ENCODE data around the gene ADAMTS9. TPM values are rescaled to one million over a fixed set of nuclear protein-coding genes. Genes with fewer than 3 reads are reported as not detected.

The ADAMTS9 gene
- total RNA-seq, 1 donor from 2014 or later: 53.6 TPM

GRCh38 chr3:64631951-64632350, 55.8 kb downstream of the ADAMTS9 start:
- DNase-seq (ENCODE audit: low spot score): no peak
- intact Hi-C loops (cut with DNase I): no loop called here

DNA sequence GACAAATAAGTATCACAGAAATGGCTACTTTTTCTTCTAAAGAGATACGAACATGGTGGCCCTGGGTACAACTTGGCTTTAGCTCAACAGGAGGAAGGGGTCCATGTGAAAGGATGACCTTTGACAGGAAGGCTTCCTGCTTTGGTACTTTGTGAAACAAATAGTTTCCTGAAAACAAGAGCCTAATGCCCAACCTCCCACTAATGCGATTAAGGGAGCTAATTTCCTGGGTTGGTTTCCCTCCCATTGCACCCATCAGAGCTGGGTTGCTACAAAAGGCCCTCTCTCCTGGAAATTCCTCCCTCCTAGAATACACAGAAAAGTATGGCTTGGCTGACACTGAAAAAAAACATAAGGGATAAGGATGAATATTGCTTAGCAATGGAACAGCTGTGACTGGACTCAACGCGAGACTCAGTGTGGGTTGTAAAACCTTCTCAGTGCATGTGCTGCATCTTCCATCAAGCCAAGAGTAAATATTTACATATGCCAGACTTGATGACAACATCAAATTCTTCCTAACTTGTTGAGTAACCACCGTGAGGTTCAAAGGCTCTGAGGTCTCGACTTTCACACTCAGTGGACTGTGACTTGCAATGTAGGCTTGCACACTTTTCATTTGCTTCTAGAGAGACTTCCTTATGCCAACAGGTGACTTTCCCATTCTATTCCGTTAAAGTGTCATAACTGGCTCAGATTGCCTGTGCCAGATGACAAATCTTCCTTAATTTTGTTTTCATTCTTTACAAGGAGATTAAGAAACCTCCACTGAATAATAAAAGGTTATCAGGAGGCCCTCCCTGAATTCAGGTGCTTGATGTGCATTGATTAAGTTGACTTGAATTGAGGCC, 60.1 kb downstream of the ADAMTS9 start:
- intact Hi-C loops (cut with DNase I): no loop called here
- no peak for DNase-seq (ENCODE audit: low spot score)

- DNase-seq (ENCODE audit: low spot score): no peak
- intact Hi-C loops (cut with DNase I): no loop called here
These were observed 60.8 kb downstream of the ADAMTS9 start for GRCh38 chr3:64627042-64627441.

DNA sequence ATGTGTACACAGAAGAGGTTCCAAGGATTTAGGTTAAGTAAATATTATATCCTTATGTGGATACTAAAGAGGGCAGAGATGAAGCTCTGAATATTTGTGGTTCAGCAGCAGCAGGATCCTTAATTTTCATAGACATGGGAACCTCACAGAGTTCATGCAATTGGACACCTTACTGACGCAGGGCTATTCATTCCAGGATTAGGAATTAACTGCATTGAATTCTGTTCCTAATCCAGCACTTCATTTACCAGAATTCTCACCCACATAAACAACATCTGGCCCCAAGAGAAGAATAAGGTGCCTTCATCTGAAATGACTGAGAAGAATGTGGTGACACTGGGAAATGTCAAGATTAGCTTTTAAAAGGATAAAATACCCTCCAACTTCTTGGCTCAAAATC, 62.4 kb downstream of the ADAMTS9 start:
- intact Hi-C loops (cut with DNase I): no loop called here
- no peak for DNase-seq (ENCODE audit: low spot score)

DNA sequence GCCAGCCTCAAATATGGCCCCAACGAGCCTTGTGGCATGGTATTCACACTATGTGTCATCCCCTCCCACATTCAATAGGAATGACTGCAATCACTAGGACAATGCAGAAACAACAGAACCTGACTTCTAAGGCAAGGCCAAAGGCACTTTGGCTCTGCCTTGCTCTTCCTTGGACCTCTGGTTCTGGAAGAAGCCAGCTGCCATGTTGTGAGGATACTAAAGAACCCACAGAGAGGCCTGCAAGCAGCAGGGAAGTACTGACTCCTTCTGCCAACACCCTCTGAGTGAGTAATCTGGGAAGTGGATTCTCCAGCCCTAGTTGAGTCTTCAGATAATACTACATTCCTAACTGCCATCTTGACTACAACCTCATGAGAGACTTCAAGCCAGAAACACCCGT, 64.7 kb downstream of the ADAMTS9 start:
- intact Hi-C loops (cut with DNase I): no loop called here
- no peak for DNase-seq (ENCODE audit: low spot score)

GRCh38 chr3:64621726-64622395, 65.9 kb downstream of the ADAMTS9 start:
- intact Hi-C loops (cut with DNase I): no loop called here
- no peak for DNase-seq (ENCODE audit: low spot score)

GRCh38 chr3:64621275-64621674, 66.5 kb downstream of the ADAMTS9 start:
- no peak for DNase-seq (ENCODE audit: low spot score)
- intact Hi-C loops (cut with DNase I): no loop called here

- intact Hi-C loops (cut with DNase I): no loop called here
- DNase-seq (ENCODE audit: low spot score): no peak
These were observed 67.8 kb downstream of the ADAMTS9 start for GRCh38 chr3:64620020-64620419.

GRCh38 chr3:64619216-64619615, 68.6 kb downstream of the ADAMTS9 start:
- no peak for DNase-seq (ENCODE audit: low spot score)
- intact Hi-C loops (cut with DNase I): loop anchor here (2.0 kb wide), 1 partner anchor 66 kb away; no protein-coding TSS in a partner anchor

GRCh38 chr3:64617610-64618009, 70.2 kb downstream of the ADAMTS9 start:
- intact Hi-C loops (cut with DNase I): loop anchor here (2.0 kb wide), 1 partner anchor 67 kb away; no protein-coding TSS in a partner anchor
- DNase-seq (ENCODE audit: low spot score): no peak

DNA sequence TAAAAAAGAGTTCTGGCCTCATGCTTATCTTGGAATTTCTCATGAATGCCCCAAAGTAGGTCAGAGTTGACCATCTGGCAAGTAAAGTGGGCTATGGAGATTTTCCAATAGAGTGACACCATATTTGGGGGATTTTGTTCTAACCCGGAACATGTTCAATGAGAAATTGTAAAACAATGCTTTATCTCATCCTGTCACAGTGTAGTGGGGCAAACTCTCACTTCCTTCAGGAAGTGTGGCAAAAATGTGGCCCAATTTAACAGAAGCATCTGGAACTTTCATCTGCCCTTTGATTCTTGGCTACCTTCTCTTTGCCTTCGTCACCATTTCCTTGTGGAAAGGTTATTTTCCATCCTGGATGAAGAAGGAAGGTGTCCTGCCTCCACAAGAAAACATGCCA, 70.8 kb downstream of the ADAMTS9 start:
- DNase-seq (ENCODE audit: low spot score): no peak
- intact Hi-C loops (cut with DNase I): no loop called here

GRCh38 chr3:64612916-64613526, 74.8 kb downstream of the ADAMTS9 start:
- no peak for DNase-seq (ENCODE audit: low spot score)
- intact Hi-C loops (cut with DNase I): no loop called here

- intact Hi-C loops (cut with DNase I): no loop called here
- DNase-seq (ENCODE audit: low spot score): no peak
These were observed 75.5 kb downstream of the ADAMTS9 start for GRCh38 chr3:64612082-64612860.

DNA sequence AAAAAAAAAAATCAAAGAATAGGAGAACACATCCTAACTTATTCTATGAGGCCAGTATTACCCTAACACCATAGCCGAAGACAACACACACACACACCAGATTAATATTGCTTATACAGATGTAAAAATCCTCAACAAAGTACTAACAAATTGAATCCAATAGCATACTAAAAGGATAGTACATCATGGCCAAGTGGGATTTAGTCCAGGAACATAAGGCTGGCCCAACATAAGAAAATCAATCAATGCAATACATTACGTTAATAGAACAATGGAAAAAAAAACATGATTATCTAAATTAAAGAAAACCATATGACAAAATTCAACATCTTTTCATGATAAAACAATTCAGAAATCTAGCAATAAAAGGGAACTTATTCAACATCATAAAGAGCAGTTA, 79.1 kb downstream of the ADAMTS9 start:
- intact Hi-C loops (cut with DNase I): no loop called here
- no peak for DNase-seq (ENCODE audit: low spot score)

DNA sequence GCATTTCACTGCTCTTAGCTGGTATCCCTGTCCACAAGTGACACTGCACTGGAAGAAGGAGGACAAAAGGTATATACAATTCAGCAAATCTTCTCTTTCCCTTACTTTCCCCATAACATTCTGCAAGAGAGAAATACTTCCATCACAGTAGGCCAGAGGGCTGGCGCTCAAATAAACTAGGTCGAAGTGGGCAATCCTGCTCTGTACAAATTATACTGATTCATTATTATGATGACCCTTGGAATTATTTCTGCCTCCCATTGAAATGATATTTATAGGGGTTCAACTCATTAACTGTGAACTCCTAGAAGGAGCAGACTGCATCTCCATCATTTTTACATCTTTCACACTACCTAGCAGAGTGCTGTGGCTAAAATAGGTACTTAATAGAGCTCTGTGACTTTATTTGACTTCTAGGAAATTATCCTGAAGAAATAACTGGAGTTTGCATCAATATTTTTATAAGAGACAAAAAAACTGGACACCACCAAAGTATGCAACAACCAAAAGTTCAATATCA, 80.7 kb downstream of the ADAMTS9 start:
- no peak for DNase-seq (ENCODE audit: low spot score)
- intact Hi-C loops (cut with DNase I): no loop called here

DNA sequence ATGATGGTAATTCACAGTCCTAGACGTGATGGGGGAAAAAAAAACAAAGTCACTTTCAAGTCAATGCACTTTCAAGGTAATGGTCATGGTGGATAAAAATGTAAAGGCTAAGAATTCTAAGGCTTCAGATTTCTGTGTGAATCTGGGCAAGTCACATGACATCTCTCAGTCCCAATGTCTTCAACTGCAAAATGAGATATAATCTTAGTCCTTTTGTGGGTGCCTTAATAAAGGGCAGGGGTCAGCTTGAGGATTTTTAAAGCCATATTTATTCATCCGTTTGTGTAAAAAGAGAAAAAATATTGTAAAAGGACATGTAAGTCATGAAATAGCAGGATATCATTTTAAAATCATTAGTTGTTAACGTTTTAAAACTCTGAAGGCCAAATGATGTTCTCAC, 83.5 kb downstream of the ADAMTS9 start:
- intact Hi-C loops (cut with DNase I): no loop called here
- DNase-seq (ENCODE audit: low spot score): no peak

DNA sequence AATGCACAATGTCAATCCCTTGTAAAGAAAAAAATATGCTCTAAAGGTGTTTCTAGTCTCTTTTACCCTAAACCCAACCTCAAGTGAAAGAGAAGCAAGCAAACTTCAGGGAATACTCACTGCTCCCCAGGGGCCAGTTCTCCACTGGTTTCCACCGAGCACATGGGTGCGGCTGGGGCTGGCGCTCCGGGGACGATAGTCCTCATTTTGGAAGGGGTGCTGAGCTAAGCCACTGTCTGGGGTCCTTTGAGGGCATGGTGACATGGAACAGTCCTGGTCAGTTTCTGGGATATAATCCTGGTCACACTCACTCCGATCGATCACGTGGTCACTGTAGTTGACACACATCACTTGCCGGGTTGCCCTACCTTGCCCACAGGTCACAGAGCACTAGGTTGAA, 86.0 kb downstream of the ADAMTS9 start:
- intact Hi-C loops (cut with DNase I): no loop called here
- DNase-seq (ENCODE audit: low spot score): no peak

GRCh38 chr3:64600246-64600950, 87.4 kb downstream of the ADAMTS9 start:
- intact Hi-C loops (cut with DNase I): no loop called here
- no peak for DNase-seq (ENCODE audit: low spot score)

GRCh38 chr3:64599651-64600050, 88.1 kb downstream of the ADAMTS9 start:
- no peak for DNase-seq (ENCODE audit: low spot score)
- intact Hi-C loops (cut with DNase I): no loop called here

Data from cardiac septum (tissue), 1 donor.